Endothelial cell of umbilical vein (primary cell): ENCODE results near the gene SLC23A2. TPM values are rescaled to one million over a fixed set of nuclear protein-coding genes. Genes with fewer than 3 reads are reported as not detected.
A peak's percentile ranks its signal among the peaks of the same experiment; 100 is the strongest.

Experiments used
- BruUV-seq: library from RNA; stranded (reverse); fragments of 400-500 nt; replicated peaks from 2 replicates; lab custom pipeline; 2021; lab: Mats Ljungman, UMichigan
- CTCF ChIA-PET: fragments of 300-600, 350-600 bp; sonication (Branson Sonifier 250); formaldehyde crosslinking; loops from one replicate; lab custom pipeline; 2021; ENCODE audit warnings: antibody characterized with exemption, inconsistent platforms; lab: Charles Lee
- POLR2A ChIA-PET: fragments of 300-600, 350-600 bp; sonication (Branson Sonifier 250); formaldehyde crosslinking; loops from one replicate; lab custom pipeline; 2021; ENCODE audit warnings: antibody characterized with exemption, inconsistent platforms; lab: Charles Lee
- DNase-seq: peaks from one replicate; pipeline ENCODE4 v3.0.0-alpha.2; 2011; ENCODE audit warnings: low read depth, low spot score
- FAIRE-seq: peaks from 2 replicates; lab custom pipeline; 2011; peaks lifted over from hg19 to GRCh38; lab: Jason Lieb, UNC
- H2AFZ ChIP-seq: 2 replicates; pipeline ENCODE4 v1.6.0; 2012; ENCODE audit warnings: low read depth, low read length, control low read depth, inconsistent platforms
- H3K27ac ChIP-seq: 2 replicates; pipeline ENCODE4 v1.5.1; 2011; ENCODE audit warnings: low read depth, mild to moderate bottlenecking, control low read depth, low read length, moderate library complexity; ENCODE audit not compliant: insufficient read depth
- H3K27me3 ChIP-seq, 2 experiments: 2 replicates each; pipeline versions ENCODE4 v1.6.0 to v1.6.1; 2011; ENCODE audit warnings: low read length in 2 of 2, mixed read lengths in 1 of 2; ENCODE audit not compliant: control insufficient read depth in 2 of 2, insufficient read depth in 2 of 2
- H3K36me3 ChIP-seq, 2 experiments: 2 replicates in 1 of 2; 3 replicates in 1 of 2; pipeline ENCODE4 v1.5.1; 2011; ENCODE audit warnings: low read length in 2 of 2, mild to moderate bottlenecking in 1 of 2, moderate library complexity in 1 of 2; ENCODE audit not compliant: control insufficient read depth in 2 of 2, insufficient read depth in 2 of 2; ENCODE audit errors: extremely low read depth in 1 of 2
- H3K4me1 ChIP-seq: 3 replicates; pipeline ENCODE4 v1.5.1; 2011; ENCODE audit warnings: mild to moderate bottlenecking, low read length; ENCODE audit not compliant: control insufficient read depth, insufficient read depth; ENCODE audit errors: extremely low read depth
- H3K4me2 ChIP-seq: 2 replicates; pipeline ENCODE4 v1.6.1; 2011; ENCODE audit warnings: low read length, control low read depth, mixed read lengths; ENCODE audit not compliant: insufficient read depth
- H3K4me3 ChIP-seq, 3 experiments: fragments of 200-600 bp in 1 of 3; sonication (generic), shearing (Covaris generic) in 1 of 3; replicated peaks in 1 of 3; 2 replicates each; pipeline ENCODE4 v1.5.1; 2011 to 2016; ENCODE audit warnings: control low read depth in 3 of 3, low read length in 3 of 3, mild to moderate bottlenecking in 2 of 3, inconsistent platforms in 1 of 3, low read depth in 1 of 3, moderate library complexity in 1 of 3; ENCODE audit not compliant: insufficient read depth in 1 of 3
- H3K79me2 ChIP-seq: 2 replicates; pipeline ENCODE4 v1.6.0; 2012; ENCODE audit warnings: low read length, inconsistent platforms; ENCODE audit not compliant: control insufficient read depth, insufficient read depth
- H3K9ac ChIP-seq: replicated peaks from 2 replicates; pipeline ENCODE3; 2011; ENCODE audit warnings: low read length, control low read depth; ENCODE audit not compliant: insufficient read depth; ENCODE audit errors: extremely low read depth
- H3K9me1 ChIP-seq: replicated peaks from 3 replicates; pipeline ENCODE4 v1.6.0; 2011; ENCODE audit warnings: mild to moderate bottlenecking, low read length; ENCODE audit not compliant: control insufficient read depth, insufficient read depth; ENCODE audit errors: extremely low read depth
- H3K9me3 ChIP-seq: replicated peaks from 2 replicates; pipeline ENCODE4 v1.5.1; 2012; ENCODE audit warnings: low read length, inconsistent platforms; ENCODE audit not compliant: control insufficient read depth, insufficient read depth
- H4K20me1 ChIP-seq: replicated peaks from 2 replicates; pipeline ENCODE3; 2011; ENCODE audit warnings: mild to moderate bottlenecking, low read length; ENCODE audit not compliant: control insufficient read depth, insufficient read depth; ENCODE audit errors: extremely low read depth
- EZH2 ChIP-seq: IDR thresholded peaks from 2 replicates; pipeline ENCODE4 v1.6.1; 2012; ENCODE audit warnings: borderline replicate concordance, low read depth, mild to moderate bottlenecking, moderate library complexity, low read length, inconsistent platforms; ENCODE audit not compliant: severe bottlenecking
- GATA2 ChIP-seq: IDR thresholded peaks from 2 replicates; pipeline ENCODE4 v1.7.0; 2011; ENCODE audit warnings: low read depth, mild to moderate bottlenecking, moderate library complexity, mixed read lengths, low read length; ENCODE audit not compliant: insufficient read length, insufficient read depth
- JUN ChIP-seq: IDR thresholded peaks from 2 replicates; pipeline ENCODE4 v1.6.1; 2011; ENCODE audit warnings: borderline replicate concordance, low read depth; ENCODE audit not compliant: insufficient read length, insufficient read depth
- POLR2A ChIP-seq: IDR thresholded peaks from 2 replicates; pipeline ENCODE4 v1.6.1; 2012; ENCODE audit warnings: low read depth, mild to moderate bottlenecking, control low read depth, low read length
- POLR2AphosphoS5 ChIP-seq: IDR thresholded peaks from 2 replicates; pipeline ENCODE4 v1.6.1; 2012; ENCODE audit warnings: low read depth, mild to moderate bottlenecking, control low read depth, low read length, moderate library complexity; ENCODE audit not compliant: insufficient read depth
- dilution Hi-C: fragments of 300-500 bp; cut with MboI; formaldehyde crosslinking; loops from one replicate; pipeline ENCODE4 v1.15.0; 2019; ENCODE audit warnings: low sequenced_read_pairs; ENCODE audit not compliant: extremely low pct_ligation_motif_present
- intact Hi-C: fragments of 100-400 bp; cut with micrococcal nuclease; formaldehyde crosslinking; loops from one replicate; pipeline ENCODE4 v1.10.0; 2022
- polyA plus RNA-seq, 4 experiments: library from polyadenylated mRNA; depleted of rRNA in 3 of 4; stranded (reverse) in 3 of 4; unstranded in 1 of 4; fragments of >200 nt; gene quantifications; 2 replicates each; pipeline versions ENCODE4 v1.2.1 to v1.2.3, GENCODE V29; 2011 to 2012; ENCODE audit warnings: missing spikeins in 1 of 4
- total RNA-seq: library from RNA; stranded (reverse); gene quantifications from 2 replicates; pipeline ENCODE4 v1.2.3, GENCODE V29; 2021
- TF ChIP-seq, protein P1 (sequence below): IDR thresholded peaks from 2 replicates; pipeline ENCODE4 v1.6.1; 2011; ENCODE audit not compliant: insufficient read depth, insufficient read length
- TF ChIP-seq, protein P2 (sequence below), 2 donors: IDR thresholded peaks; 1 replicate in 1 of 2; 2 replicates in 1 of 2; pipeline ENCODE4 v1.5.1; 2011; ENCODE audit warnings: low read length in 2 of 2, mild to moderate bottlenecking in 2 of 2, moderate library complexity in 2 of 2, control low read depth in 1 of 2, inconsistent platforms in 1 of 2, low read depth in 1 of 2; ENCODE audit not compliant: insufficient read depth in 1 of 2; ENCODE audit errors: extremely low read depth in 1 of 2

Gene SLC23A2
- total and polyA plus RNA-seq, 2 donors (not counting 3 experiments of a cell fraction or from before 2014, with no cell fraction given), result 24.4 to 24.5 TPM

DNA sequence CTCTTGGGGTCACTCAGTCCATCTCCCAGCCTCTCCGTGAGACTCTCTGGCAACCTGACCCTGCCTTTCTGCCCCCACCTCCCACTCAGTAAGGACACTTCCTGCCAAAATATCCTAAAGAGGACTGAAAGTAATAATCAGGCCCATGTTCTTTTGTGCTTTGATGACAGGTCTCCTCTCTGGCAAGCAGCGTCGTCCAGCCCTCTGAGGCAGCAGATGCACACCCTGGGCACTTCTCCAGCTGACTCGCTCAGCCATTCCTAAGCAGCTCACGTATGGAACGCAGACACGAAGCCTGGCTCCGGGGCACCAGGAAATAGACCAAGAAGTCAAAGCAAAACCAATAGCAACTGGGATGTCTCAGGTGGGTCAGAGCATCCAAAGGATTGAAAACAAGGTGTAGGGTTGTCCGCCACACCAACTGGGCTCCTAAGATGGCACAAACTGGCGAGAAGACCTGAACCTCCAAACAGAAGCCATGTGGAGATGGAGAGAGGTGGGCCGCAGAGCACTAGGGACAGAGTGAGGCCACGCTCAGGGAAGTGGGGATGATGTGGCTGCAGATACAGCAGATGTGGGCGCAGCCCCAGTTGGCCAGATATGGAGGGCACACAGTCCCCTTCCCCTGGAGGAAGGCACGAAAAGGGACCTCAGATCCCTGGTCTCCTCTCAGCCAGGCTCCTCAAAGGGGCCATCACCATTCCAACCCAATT, 180.3 kb downstream of the SLC23A2 start:
- Histone ChIP-seq H2AFZ (no peak overlapping the region), H3K9me1 (no peaks in the 10 kb centered on the region), H3K79me2 (no peaks in the 10 kb centered on the region), H3K4me1 (peaks cover 26% of the 10 kb centered on the region), H3K4me3 (no peak overlapping the region), H3K36me3 (peaks cover 0 to 4% of the 10 kb centered on the region in 2 experiments), H3K4me2 (no peak overlapping the region), H3K27ac (no peak overlapping the region), H4K20me1 (no peaks in the 10 kb centered on the region), H3K9me3 (no peaks in the 10 kb centered on the region), H3K27me3 (no peaks in the 10 kb centered on the region), H3K9ac (no peak overlapping the region)
- ChIA-PET CTCF (interaction anchor here (1.0 kb wide), 1 partner anchor 135 kb away, joined by 4 read pairs; no protein-coding TSS in a partner anchor), POLR2A (no interaction called here)
- FAIRE-seq (peak; percentile 21), DNase-seq (peak; percentile 22)
- dilution Hi-C loops, result no loop called here
- intact Hi-C loops, result no loop called here
- TF ChIP-seq POLR2AphosphoS5 (no peak), JUN (no peak), GATA2 (no peak), EZH2 (no peak), POLR2A (no peak)
- TF ChIP-seq, protein P1, sequence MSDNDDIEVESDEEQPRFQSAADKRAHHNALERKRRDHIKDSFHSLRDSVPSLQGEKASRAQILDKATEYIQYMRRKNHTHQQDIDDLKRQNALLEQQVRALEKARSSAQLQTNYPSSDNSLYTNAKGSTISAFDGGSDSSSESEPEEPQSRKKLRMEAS, result no peak
- TF ChIP-seq, protein P2, sequence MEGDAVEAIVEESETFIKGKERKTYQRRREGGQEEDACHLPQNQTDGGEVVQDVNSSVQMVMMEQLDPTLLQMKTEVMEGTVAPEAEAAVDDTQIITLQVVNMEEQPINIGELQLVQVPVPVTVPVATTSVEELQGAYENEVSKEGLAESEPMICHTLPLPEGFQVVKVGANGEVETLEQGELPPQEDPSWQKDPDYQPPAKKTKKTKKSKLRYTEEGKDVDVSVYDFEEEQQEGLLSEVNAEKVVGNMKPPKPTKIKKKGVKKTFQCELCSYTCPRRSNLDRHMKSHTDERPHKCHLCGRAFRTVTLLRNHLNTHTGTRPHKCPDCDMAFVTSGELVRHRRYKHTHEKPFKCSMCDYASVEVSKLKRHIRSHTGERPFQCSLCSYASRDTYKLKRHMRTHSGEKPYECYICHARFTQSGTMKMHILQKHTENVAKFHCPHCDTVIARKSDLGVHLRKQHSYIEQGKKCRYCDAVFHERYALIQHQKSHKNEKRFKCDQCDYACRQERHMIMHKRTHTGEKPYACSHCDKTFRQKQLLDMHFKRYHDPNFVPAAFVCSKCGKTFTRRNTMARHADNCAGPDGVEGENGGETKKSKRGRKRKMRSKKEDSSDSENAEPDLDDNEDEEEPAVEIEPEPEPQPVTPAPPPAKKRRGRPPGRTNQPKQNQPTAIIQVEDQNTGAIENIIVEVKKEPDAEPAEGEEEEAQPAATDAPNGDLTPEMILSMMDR (IDR thresholded peaks at IDR 0.05; ENCODE audit: extremely low read depth in 1 of 2, insufficient read depth in 1 of 2, low read depth in 1 of 2, low read length in 2 of 2), result no peak
- BruUV-seq, result no TSS peak
